HG02884 (cell line): ENCODE results near the gene CST3.

Source experiments
- ATAC-seq: cut with Tn5 transposase; IDR thresholded peaks from one replicate; pipeline ENCODE4 v1.9.1; 2021; ENCODE audit warnings: mild to moderate bottlenecking, moderate library complexity; ENCODE audit not compliant: unreplicated experiment

CST3 gene

GRCh38 chr20:23605867-23606651 is 31.7 kb downstream of the CST3 start, which contains the start of gene CST9:
TSS of gene CST9 (minus strand) at chr20:23605917. CDS start at chr20:23605864, 53 bp downstream.
- no peak for ATAC-seq

GRCh38 chr20:23604306-23604705 is 33.4 kb downstream of the CST3 start:
- no peak for ATAC-seq

GRCh38 chr20:23603321-23603720 is 34.4 kb downstream of the CST3 start:
- no peak for ATAC-seq

GRCh38 chr20:23602699-23603098 is 35.1 kb downstream of the CST3 start:
- ATAC-seq = no peak

GRCh38 chr20:23602241-23602640 is 35.5 kb downstream of the CST3 start:
- ATAC-seq = no peak

- no peak for ATAC-seq
These were observed 36.0 kb downstream of the CST3 start for GRCh38 chr20:23601715-23602114.

GRCh38 chr20:23598481-23598880 is 39.3 kb downstream of the CST3 start:
- ATAC-seq = no peak

- no peak for ATAC-seq
These were observed 41.0 kb downstream of the CST3 start for GRCh38 chr20:23596579-23597250.

- no peak for ATAC-seq
These were observed 41.8 kb downstream of the CST3 start for GRCh38 chr20:23595941-23596340.

- ATAC-seq = no peak
These were observed 49.0 kb downstream of the CST3 start for GRCh38 chr20:23588434-23589403.

- no peak for ATAC-seq
These were observed 50.1 kb downstream of the CST3 start for GRCh38 chr20:23587631-23588030.

- no peak for ATAC-seq
These were observed 50.8 kb downstream of the CST3 start for GRCh38 chr20:23586735-23587525.

- no peak for ATAC-seq
These were observed 51.7 kb downstream of the CST3 start for GRCh38 chr20:23585808-23586734.

- ATAC-seq = no peak
These were observed 52.3 kb downstream of the CST3 start for GRCh38 chr20:23585449-23585807.

- ATAC-seq = no peak
These were observed 53.1 kb downstream of the CST3 start for GRCh38 chr20:23584434-23585199.
